Measurements from ENCODE around the gene GALP. TPM values are rescaled to one million over a fixed set of nuclear protein-coding genes. Genes with fewer than 3 reads are reported as not detected.

GALP gene
- total and polyA plus RNA-seq, 12 donors: not detected

- WGBS, 2 donors: 72 to 76% methylated on average over 18 of the region's 18 CpGs
These were observed 1.1 kb downstream of the GALP start for GRCh38 chr19:56176881-56177280.

GRCh38 chr19:56177564-56178243 is 1.9 kb downstream of the GALP start:
- no peaks in the 10 kb centered on the region for H3K4me1 ChIP-seq
- H3K27me3 ChIP-seq: peaks cover 0 to 49% (median 29%) of the 10 kb centered on the region in 7 donors
- DNase-seq (no peak), ATAC-seq (no peak)
- no peak for TF ChIP-seq CTCF (IDR thresholded peaks at IDR 0.05)
- intact Hi-C loops (cut with DNase I): loop anchor here in 3 of 10 donors (2.0 to 10.0 kb wide), 3 partner anchors 105 to 177 kb away; no protein-coding TSS in a partner anchor
- no peaks in the 10 kb centered on the region for H3K9me3 ChIP-seq
- H3K36me3 ChIP-seq: no peaks in the 10 kb centered on the region
- H3K4me3 ChIP-seq: no peak overlapping the region
- WGBS, 2 donors: 62 to 64% methylated on average over 11 of the region's 11 CpGs
- H3K27ac ChIP-seq: no peak overlapping the region

More at GRCh38 chr19:56176881-56177280, 1.1 kb downstream of the GALP start:
- intact Hi-C loops (cut with DNase I): loop anchor here in 2 of 10 donors (10.0 kb wide), 2 partner anchors 168 to 178 kb away; no protein-coding TSS in a partner anchor
- Histone ChIP-seq H3K27ac (no peak overlapping the region), H3K4me1 (peaks cover 0 to 2% (median 0%) of the 10 kb centered on the region in 9 donors), H3K36me3 (no peaks in the 10 kb centered on the region), H3K9me3 (no peaks in the 10 kb centered on the region), H3K4me3 (no peak overlapping the region), H3K27me3 (peaks cover 0 to 45% (median 29%) of the 10 kb centered on the region in 7 donors)
- DNase-seq (no peak), ATAC-seq (no peak)
- TF ChIP-seq CTCF (IDR thresholded peaks at IDR 0.05): no peak

GRCh38 chr19:56189785-56190184 is 14.0 kb downstream of the GALP start:
- 74 to 77% methylated on average over 17 of the region's 17 CpGs for WGBS, 2 donors
- Histone ChIP-seq H3K4me1 (no peaks in the 10 kb centered on the region), H3K27me3 (peaks cover 0 to 22% (median 6%) of the 10 kb centered on the region in 7 donors), H3K4me3 (no peak overlapping the region), H3K36me3 (no peaks in the 10 kb centered on the region), H3K27ac (no peak overlapping the region), H3K9me3 (no peaks in the 10 kb centered on the region)
- no peak for DNase-seq
- intact Hi-C loops (cut with DNase I): no loop called here
- ATAC-seq: no peak
- TF ChIP-seq CTCF (IDR thresholded peaks at IDR 0.05): no peak

GRCh38 chr19:56191115-56191514 is 15.3 kb downstream of the GALP start:
- WGBS, 2 donors: 72 to 74% methylated on average over 7 of the region's 7 CpGs
- H3K4me1 ChIP-seq: no peaks in the 10 kb centered on the region
- H3K36me3 ChIP-seq: no peaks in the 10 kb centered on the region
- no peaks in the 10 kb centered on the region for H3K9me3 ChIP-seq
- no peak for TF ChIP-seq CTCF (IDR thresholded peaks at IDR 0.05)
- peaks cover 0 to 17% (median 4%) of the 10 kb centered on the region in 7 donors for H3K27me3 ChIP-seq
- H3K4me3 ChIP-seq: no peak overlapping the region
- no peak for ATAC-seq
- DNase-seq: no peak
- H3K27ac ChIP-seq: no peak overlapping the region
- intact Hi-C loops (cut with DNase I): no loop called here

Data from heart right ventricle (tissue), 16 donors.